ENCODE measurements around the gene ACP2.

The ACP2 gene

DNA sequence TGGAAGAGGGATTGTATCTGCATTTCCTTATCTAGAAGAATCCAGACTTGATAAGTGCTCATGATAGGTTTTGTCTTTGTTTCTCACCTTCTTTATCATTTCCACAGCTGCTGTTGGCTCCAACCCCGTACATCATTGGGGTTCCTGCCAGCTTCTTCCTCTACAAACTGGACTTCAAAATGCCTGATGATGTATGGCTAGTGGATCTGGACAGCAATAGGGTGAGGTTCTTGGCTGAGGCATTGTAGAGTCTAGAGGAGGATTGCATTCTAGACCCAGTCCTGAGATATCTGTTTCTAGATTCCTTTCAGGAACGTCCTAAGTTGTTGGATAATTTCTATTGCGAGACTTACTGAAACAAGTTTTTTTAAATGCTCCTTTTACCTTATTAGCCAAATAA, 29.4 kb upstream of the ACP2 start:
- Histone ChIP-seq H3K27ac (ENCODE audit: low read depth, low read length) (no peak overlapping the region), H3K36me3 (ENCODE audit: control insufficient read depth, insufficient read depth, low read length) (peaks cover 91% of the 10 kb centered on the region), H3K27me3 (ENCODE audit: control insufficient read depth, insufficient read depth, low read length) (no peaks in the 10 kb centered on the region), H3K4me1 (ENCODE audit: control insufficient read depth, insufficient read depth, low read length) (no peaks in the 10 kb centered on the region), H3K9ac (ENCODE audit: low read depth, low read length) (no peak overlapping the region), H3K9me3 (ENCODE audit: control insufficient read depth, insufficient read depth, low read length) (no peaks in the 10 kb centered on the region), H3K4me3 (ENCODE audit: low read depth, low read length) (no peak overlapping the region)

DNA sequence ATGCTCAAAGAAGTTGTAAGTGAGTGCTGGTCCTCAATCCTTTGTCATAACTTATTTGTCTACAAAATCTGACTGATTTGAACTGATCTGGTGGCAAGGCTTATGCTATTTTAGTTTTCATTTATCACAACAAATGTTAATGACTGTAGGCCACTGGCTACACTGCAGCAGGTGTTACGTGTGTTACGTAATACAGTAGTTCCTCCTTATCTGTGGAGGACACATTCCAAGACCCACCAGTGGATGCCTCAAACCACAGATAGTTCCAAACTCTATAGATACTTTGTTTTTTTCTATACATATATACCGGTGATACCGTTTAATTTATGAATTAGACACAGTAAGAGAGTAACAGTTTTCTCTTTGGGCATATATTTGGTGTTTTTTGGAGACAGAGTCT, 28.3 kb upstream of the ACP2 start:
- Histone ChIP-seq H3K4me1 (ENCODE audit: control insufficient read depth, insufficient read depth, low read length) (0 out of 2 replicates have a peak, but pooled peaks cover 1% of the 10 kb centered on the region), H3K27ac (ENCODE audit: low read depth, low read length) (no peak overlapping the region), H3K4me3 (ENCODE audit: low read depth, low read length) (no peak overlapping the region), H3K36me3 (ENCODE audit: control insufficient read depth, insufficient read depth, low read length) (peaks cover 81% of the 10 kb centered on the region), H3K9ac (ENCODE audit: low read depth, low read length) (no peak overlapping the region), H3K27me3 (ENCODE audit: control insufficient read depth, insufficient read depth, low read length) (no peaks in the 10 kb centered on the region), H3K9me3 (ENCODE audit: control insufficient read depth, insufficient read depth, low read length) (no peaks in the 10 kb centered on the region)

DNA sequence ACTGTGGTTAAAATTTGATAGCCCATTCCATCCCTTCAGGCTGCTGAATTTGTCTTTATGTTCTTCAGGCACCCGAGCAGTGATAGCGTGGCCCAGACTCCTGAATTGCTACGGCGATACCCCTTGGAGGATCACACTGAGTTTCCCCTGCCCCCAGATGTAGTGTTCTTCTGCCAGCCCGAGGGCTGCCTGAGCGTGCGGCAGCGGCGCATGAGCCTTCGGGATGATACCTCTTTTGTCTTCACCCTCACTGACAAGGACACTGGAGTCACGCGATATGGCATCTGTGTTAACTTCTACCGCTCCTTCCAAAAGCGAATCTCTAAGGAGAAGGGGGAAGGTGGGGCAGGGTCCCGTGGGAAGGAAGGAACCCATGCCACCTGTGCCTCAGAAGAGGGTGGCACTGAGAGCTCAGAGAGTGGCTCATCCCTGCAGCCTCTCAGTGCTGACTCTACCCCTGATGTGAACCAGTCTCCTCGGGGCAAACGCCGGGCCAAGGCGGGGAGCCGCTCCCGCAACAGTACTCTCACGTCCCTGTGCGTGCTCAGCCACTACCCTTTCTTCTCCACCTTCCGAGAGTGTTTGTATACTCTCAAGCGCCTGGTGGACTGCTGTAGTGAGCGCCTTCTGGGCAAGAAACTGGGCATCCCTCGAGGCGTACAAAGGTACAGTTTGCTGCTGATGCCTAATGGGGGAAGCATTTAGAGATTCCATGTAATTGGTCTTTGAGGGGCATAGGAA, 26.1 kb upstream of the ACP2 start:
- H3K9ac ChIP-seq (ENCODE audit: low read depth, low read length) = no peak overlapping the region
- peaks cover 15% of the 10 kb centered on the region for H3K4me1 ChIP-seq (ENCODE audit: control insufficient read depth, insufficient read depth, low read length)
- no peaks in the 10 kb centered on the region for H3K27me3 ChIP-seq (ENCODE audit: control insufficient read depth, insufficient read depth, low read length)
- H3K36me3 ChIP-seq (ENCODE audit: control insufficient read depth, insufficient read depth, low read length) = peaks cover 59% of the 10 kb centered on the region
- no peak overlapping the region for H3K4me3 ChIP-seq (ENCODE audit: low read depth, low read length)
- no peaks in the 10 kb centered on the region for H3K9me3 ChIP-seq (ENCODE audit: control insufficient read depth, insufficient read depth, low read length)
- no peak overlapping the region for H3K27ac ChIP-seq (ENCODE audit: low read depth, low read length)

GRCh38 chr11:47272706-47273105, 24.1 kb upstream of the ACP2 start:
- no peak overlapping the region for H3K4me3 ChIP-seq (ENCODE audit: low read depth, low read length)

DNA sequence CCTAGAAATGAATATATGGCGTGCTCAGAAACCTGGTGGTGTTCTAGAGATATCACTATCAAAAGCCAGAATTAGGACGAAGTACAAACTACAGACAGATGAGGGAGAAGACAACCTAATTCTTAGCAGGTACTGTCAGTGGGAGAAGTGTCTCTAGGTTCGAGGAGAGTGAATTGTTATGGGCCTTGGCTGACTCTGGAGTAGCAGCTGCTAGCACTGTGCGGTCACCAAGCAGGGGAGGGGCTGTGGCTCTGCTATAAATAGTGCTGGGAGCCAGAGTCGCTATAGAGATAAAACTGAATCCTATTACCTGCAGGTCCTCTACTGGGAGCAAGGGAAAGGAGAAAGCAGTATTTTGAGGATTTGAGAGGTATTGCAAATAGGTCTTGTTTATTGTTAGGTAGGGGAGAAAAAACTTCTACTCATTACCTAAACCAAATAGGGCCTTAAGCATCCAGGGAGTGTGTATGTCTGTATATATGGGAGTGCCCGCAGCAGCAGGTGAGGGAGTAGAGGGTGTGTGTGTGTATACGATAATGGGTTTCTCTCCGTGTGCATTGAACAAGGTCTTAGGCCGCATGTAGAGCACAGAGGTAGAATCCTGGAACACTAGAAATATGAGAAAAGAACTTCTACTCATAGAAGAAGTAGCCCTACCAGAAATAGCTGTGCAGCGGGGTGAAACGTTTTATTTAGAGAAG, 23.5 kb upstream of the ACP2 start:
- Histone ChIP-seq H3K4me3 (ENCODE audit: low read depth, low read length) (no peak overlapping the region), H3K4me1 (ENCODE audit: control insufficient read depth, insufficient read depth, low read length) (peaks cover 33% of the 10 kb centered on the region), H3K9ac (ENCODE audit: low read depth, low read length) (no peak overlapping the region), H3K9me3 (ENCODE audit: control insufficient read depth, insufficient read depth, low read length) (no peaks in the 10 kb centered on the region), H3K27me3 (ENCODE audit: control insufficient read depth, insufficient read depth, low read length) (no peaks in the 10 kb centered on the region), H3K36me3 (ENCODE audit: control insufficient read depth, insufficient read depth, low read length) (peaks cover 35% of the 10 kb centered on the region), H3K27ac (ENCODE audit: low read depth, low read length) (no peak overlapping the region)

More at GRCh38 chr11:47272706-47273105, 24.1 kb upstream of the ACP2 start:
- Histone ChIP-seq H3K27ac (ENCODE audit: low read depth, low read length) (no peak overlapping the region), H3K9me3 (ENCODE audit: control insufficient read depth, insufficient read depth, low read length) (no peaks in the 10 kb centered on the region), H3K4me1 (ENCODE audit: control insufficient read depth, insufficient read depth, low read length) (peaks cover 29% of the 10 kb centered on the region), H3K9ac (ENCODE audit: low read depth, low read length) (no peak overlapping the region), H3K36me3 (ENCODE audit: control insufficient read depth, insufficient read depth, low read length) (peaks cover 41% of the 10 kb centered on the region), H3K27me3 (ENCODE audit: control insufficient read depth, insufficient read depth, low read length) (no peaks in the 10 kb centered on the region)

DNA sequence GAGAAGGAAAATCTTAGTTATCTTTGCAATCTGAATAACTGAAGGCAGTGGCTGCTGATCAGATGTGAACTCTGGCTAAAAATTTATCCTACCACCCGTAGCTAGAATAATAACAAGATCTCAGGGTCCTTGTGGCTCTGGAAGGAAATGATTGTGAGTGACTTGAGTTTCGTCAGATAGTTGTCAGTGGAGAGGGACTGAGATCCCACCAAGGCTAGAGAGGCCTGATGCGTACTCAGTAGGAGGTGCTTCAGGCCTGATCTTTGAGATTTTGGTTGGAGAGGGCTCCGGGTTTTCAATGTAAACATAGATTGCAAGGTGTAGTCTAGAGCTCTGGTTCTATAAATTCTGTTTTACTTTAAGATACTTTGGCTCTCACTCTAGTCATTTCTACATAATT, 22.7 kb upstream of the ACP2 start:
- no peaks in the 10 kb centered on the region for H3K9me3 ChIP-seq (ENCODE audit: control insufficient read depth, insufficient read depth, low read length)
- H3K9ac ChIP-seq (ENCODE audit: low read depth, low read length) = no peak overlapping the region
- peaks cover 33% of the 10 kb centered on the region for H3K4me1 ChIP-seq (ENCODE audit: control insufficient read depth, insufficient read depth, low read length)
- H3K36me3 ChIP-seq (ENCODE audit: control insufficient read depth, insufficient read depth, low read length) = peaks cover 27% of the 10 kb centered on the region
- no peak overlapping the region for H3K27ac ChIP-seq (ENCODE audit: low read depth, low read length)
- H3K27me3 ChIP-seq (ENCODE audit: control insufficient read depth, insufficient read depth, low read length) = no peaks in the 10 kb centered on the region
- peak overlapping the region; percentile 76; the same call in 1 of the 2 replicates for H3K4me3 ChIP-seq (ENCODE audit: low read depth, low read length)

DNA sequence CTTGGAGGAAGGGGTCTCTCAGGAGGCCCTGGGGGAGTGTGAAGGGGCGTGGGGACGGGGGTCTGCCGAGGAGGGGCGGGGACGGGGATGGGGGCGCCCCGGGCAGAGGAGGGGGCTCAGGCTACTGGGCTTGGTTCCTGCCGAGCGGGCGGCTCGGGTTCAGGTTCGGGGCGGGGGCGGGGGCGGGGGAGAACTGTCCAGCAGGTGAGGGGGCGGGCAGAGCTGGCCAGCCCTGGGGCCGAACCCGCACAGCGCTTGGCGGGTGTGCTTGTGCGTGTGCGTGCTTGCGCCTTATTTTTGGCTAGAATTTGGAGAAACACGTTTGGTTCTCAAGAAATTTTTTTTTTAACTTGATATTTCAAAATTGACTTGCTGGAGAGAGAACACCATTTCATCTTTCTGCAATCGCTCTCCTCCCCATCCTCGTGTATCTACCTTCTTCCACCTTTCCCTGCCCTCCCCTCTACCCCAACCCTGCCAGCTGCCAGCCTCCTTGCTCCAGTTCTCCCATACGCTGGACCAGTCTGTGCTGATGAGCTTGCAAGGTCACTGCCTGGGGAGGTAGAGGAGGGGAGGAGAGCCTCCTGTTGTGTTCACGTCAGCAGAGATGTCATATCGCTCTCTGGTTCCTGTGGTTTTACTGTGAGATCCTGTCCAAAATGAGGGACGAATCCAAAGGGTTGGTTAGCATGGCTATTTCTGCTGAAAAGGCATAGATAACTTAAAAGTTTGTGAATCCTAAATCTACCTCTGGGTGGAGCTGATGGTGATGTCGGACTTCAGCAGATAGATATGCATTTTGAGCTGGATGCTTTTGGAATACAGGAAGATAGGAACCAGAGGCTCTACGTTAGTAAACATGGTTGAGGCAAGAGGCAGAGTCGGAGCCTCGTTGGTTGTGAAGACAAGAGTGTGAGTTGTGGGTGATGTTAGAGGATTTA, 22.0 kb upstream of the ACP2 start:
- H3K9ac ChIP-seq (ENCODE audit: low read depth, low read length) = peak overlapping the region; percentile 8
- no peaks in the 10 kb centered on the region for H3K9me3 ChIP-seq (ENCODE audit: control insufficient read depth, insufficient read depth, low read length)
- peaks cover 33% of the 10 kb centered on the region for H3K4me1 ChIP-seq (ENCODE audit: control insufficient read depth, insufficient read depth, low read length)
- peak overlapping the region; percentile 95 for H3K27ac ChIP-seq (ENCODE audit: low read depth, low read length)
- peak overlapping the region; percentile 94 for H3K4me3 ChIP-seq (ENCODE audit: low read depth, low read length)
- peaks cover 20% of the 10 kb centered on the region for H3K36me3 ChIP-seq (ENCODE audit: control insufficient read depth, insufficient read depth, low read length)
- H3K27me3 ChIP-seq (ENCODE audit: control insufficient read depth, insufficient read depth, low read length) = no peaks in the 10 kb centered on the region

DNA sequence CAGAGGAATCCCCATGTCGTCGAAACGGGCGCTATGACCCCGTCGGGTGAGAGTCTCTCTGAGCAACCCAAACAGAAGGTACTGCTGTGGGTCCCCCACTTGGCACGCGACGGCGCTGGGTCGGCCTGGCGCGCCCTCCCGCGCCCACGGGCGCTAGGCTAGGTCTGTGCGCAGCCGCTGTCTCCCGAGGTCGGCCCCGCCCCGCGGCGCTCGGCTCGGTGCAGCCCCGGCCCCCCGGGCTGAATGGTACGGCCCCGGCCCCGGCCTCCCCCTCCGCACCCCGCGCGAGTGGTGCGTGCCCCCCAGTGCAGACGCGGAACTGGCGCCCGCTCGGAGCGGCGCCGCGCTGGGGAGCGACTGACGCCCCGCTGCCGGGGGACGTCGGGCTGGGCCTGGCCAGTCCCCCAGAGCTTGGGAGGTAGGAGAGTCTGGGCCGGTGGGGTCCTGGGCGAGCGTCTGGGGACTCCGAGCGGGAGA, 21.3 kb upstream of the ACP2 start, which contains the start of gene MADD:
Gene MADD (plus strand): TSS at position 305 of the 477 bp plus-strand sequence.
- Histone ChIP-seq H3K4me3 (ENCODE audit: low read depth, low read length) (peak within 1 kb of the TSS; percentile 94), H3K27me3 (ENCODE audit: control insufficient read depth, insufficient read depth, low read length) (no peaks in the 10 kb centered on the region), H3K9ac (ENCODE audit: low read depth, low read length) (peak within 1 kb of the TSS; percentile 83), H3K9me3 (ENCODE audit: control insufficient read depth, insufficient read depth, low read length) (no peaks in the 10 kb centered on the region), H3K27ac (ENCODE audit: low read depth, low read length) (peak within 1 kb of the TSS; percentile 95), H3K36me3 (ENCODE audit: control insufficient read depth, insufficient read depth, low read length) (peaks cover 13% of the 10 kb centered on the region), H3K4me1 (ENCODE audit: control insufficient read depth, insufficient read depth, low read length) (peaks cover 33% of the 10 kb centered on the region)

- no peaks in the 10 kb centered on the region for H3K9me3 ChIP-seq (ENCODE audit: control insufficient read depth, insufficient read depth, low read length)
- peaks cover 33% of the 10 kb centered on the region for H3K4me1 ChIP-seq (ENCODE audit: control insufficient read depth, insufficient read depth, low read length)
- peak overlapping the region; percentile 94 for H3K4me3 ChIP-seq (ENCODE audit: low read depth, low read length)
- H3K27me3 ChIP-seq (ENCODE audit: control insufficient read depth, insufficient read depth, low read length) = no peaks in the 10 kb centered on the region
- peaks cover 6% of the 10 kb centered on the region; the same call in 1 of the 2 replicates for H3K36me3 ChIP-seq (ENCODE audit: control insufficient read depth, insufficient read depth, low read length)
- H3K27ac ChIP-seq (ENCODE audit: low read depth, low read length) = peak overlapping the region; percentile 95
- H3K9ac ChIP-seq (ENCODE audit: low read depth, low read length) = peak overlapping the region; percentile 83
Observed at GRCh38 chr11:47269002-47269828, 20.6 kb upstream of the ACP2 start.

DNA sequence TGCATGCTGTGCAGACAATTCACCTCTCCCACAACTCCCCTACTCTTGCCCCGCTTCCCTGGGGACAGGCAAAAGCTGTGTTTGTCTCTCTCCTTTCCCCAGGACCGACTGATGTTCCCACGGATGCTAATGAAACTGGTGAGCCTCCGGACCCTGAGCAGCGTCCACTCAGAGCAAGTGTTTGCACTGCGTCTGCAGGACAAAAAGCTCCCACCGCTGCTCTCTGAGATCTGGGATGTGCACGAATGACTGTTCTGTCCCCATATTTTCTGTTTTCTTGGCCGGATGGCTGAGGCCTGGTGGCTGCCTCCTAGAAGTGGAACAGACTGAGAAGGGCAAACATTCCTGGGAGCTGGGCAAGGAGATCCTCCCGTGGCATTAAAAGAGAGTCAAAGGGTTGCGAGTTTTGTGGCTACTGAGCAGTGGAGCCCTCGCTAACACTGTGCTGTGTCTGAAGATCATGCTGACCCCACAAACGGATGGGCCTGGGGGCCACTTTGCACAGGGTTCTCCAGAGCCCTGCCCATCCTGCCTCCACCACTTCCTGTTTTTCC, 19.9 kb upstream of the ACP2 start:
- Histone ChIP-seq H3K4me1 (ENCODE audit: control insufficient read depth, insufficient read depth, low read length) (peaks cover 33% of the 10 kb centered on the region), H3K9ac (ENCODE audit: low read depth, low read length) (no peak overlapping the region; the same call in 1 of the 2 replicates), H3K9me3 (ENCODE audit: control insufficient read depth, insufficient read depth, low read length) (no peaks in the 10 kb centered on the region), H3K27me3 (ENCODE audit: control insufficient read depth, insufficient read depth, low read length) (no peaks in the 10 kb centered on the region), H3K27ac (ENCODE audit: low read depth, low read length) (peak overlapping the region; percentile 95), H3K36me3 (ENCODE audit: control insufficient read depth, insufficient read depth, low read length) (no peaks in the 10 kb centered on the region), H3K4me3 (ENCODE audit: low read depth, low read length) (peak overlapping the region; percentile 94)
